Keratinocyte (primary cell): ENCODE data around the gene JMJD1C. TPM values are rescaled to one million over a fixed set of nuclear protein-coding genes. Genes with fewer than 3 reads are reported as not detected.

Source experiments
- DNase-seq: peaks from one replicate; pipeline ENCODE4 v3.0.0-alpha.2; 2011; ENCODE audit warnings: low read depth, missing footprints, low spot score
- FAIRE-seq: peaks from 2 replicates; lab custom pipeline; 2011; peaks lifted over from hg19 to GRCh38; lab: Jason Lieb, UNC
- H2AFZ ChIP-seq: 2 replicates; pipeline ENCODE4 v1.6.0; 2012; ENCODE audit warnings: low read length, control low read depth, inconsistent platforms; ENCODE audit not compliant: control insufficient read depth
- H3K27ac ChIP-seq: 2 replicates; pipeline ENCODE4 v1.5.1; 2011; ENCODE audit warnings: low read length; ENCODE audit not compliant: control insufficient read depth, insufficient read depth
- H3K27me3 ChIP-seq: 3 replicates; pipeline ENCODE4 v1.6.0; 2011; ENCODE audit warnings: low read length; ENCODE audit not compliant: control insufficient read depth, insufficient read depth; ENCODE audit errors: extremely low read depth
- H3K36me3 ChIP-seq, 2 experiments: 2 replicates in 1 of 2; 3 replicates in 1 of 2; pipeline ENCODE4 v1.5.1; 2011; ENCODE audit warnings: low read length in 2 of 2, mild to moderate bottlenecking in 1 of 2; ENCODE audit not compliant: control insufficient read depth in 2 of 2, insufficient read depth in 2 of 2; ENCODE audit errors: extremely low read depth in 1 of 2
- H3K4me1 ChIP-seq: 3 replicates; pipeline ENCODE4 v1.5.1; 2011; ENCODE audit warnings: low read length; ENCODE audit not compliant: control insufficient read depth, insufficient read depth; ENCODE audit errors: extremely low read depth
- H3K4me2 ChIP-seq: 3 replicates; pipeline ENCODE4 v1.6.0; 2011; ENCODE audit warnings: low read depth, low read length; ENCODE audit not compliant: control insufficient read depth, insufficient read depth; ENCODE audit errors: extremely low read depth
- H3K4me3 ChIP-seq, 3 experiments: fragments of 200-600 bp in 1 of 3; sonication (generic) in 1 of 3; 2 replicates in 2 of 3; 3 replicates in 1 of 3; pipeline ENCODE4 v1.5.1; 2011 to 2016; ENCODE audit warnings: low read length in 3 of 3, mild to moderate bottlenecking in 3 of 3, control low read depth in 2 of 3, inconsistent platforms in 1 of 3, low read depth in 1 of 3, mixed read lengths in 1 of 3, mixed run types in 1 of 3, moderate library complexity in 1 of 3; ENCODE audit not compliant: control insufficient read depth in 2 of 3, insufficient read depth in 2 of 3; ENCODE audit errors: extremely low read depth in 1 of 3
- H3K79me2 ChIP-seq: 2 replicates; pipeline ENCODE4 v1.6.0; 2012; ENCODE audit warnings: low read length; ENCODE audit not compliant: control insufficient read depth, insufficient read depth
- H3K9ac ChIP-seq: 3 replicates; pipeline ENCODE4 v1.6.0; 2011; ENCODE audit warnings: low read length; ENCODE audit not compliant: control insufficient read depth, insufficient read depth; ENCODE audit errors: extremely low read depth
- H3K9me1 ChIP-seq: 3 replicates; pipeline ENCODE4 v1.6.0; 2011; ENCODE audit warnings: low read length; ENCODE audit not compliant: control insufficient read depth, insufficient read depth; ENCODE audit errors: extremely low read depth
- H3K9me3 ChIP-seq: 2 replicates; pipeline ENCODE4 v1.5.1; 2012; ENCODE audit warnings: low read depth, low read length; ENCODE audit not compliant: control insufficient read depth
- H4K20me1 ChIP-seq: 3 replicates; pipeline ENCODE4 v1.6.0; 2011; ENCODE audit warnings: low read length; ENCODE audit not compliant: control insufficient read depth, insufficient read depth; ENCODE audit errors: extremely low read depth
- CTCF ChIP-seq, 3 experiments: IDR thresholded peaks in 1 of 3; conservative IDR thresholded peaks in 1 of 3; optimal IDR thresholded peaks in 1 of 3; 2 replicates in 2 of 3; 3 replicates in 1 of 3; pipeline versions ENCODE3 to v1.5.1; 2011; ENCODE audit warnings: low read length in 3 of 3, mild to moderate bottlenecking in 3 of 3, moderate library complexity in 2 of 3, control low read depth in 1 of 3, inconsistent platforms in 1 of 3; ENCODE audit not compliant: insufficient read depth in 2 of 3; ENCODE audit errors: extremely low read depth in 1 of 3
- EZH2 ChIP-seq: IDR thresholded peaks from one replicate; pipeline ENCODE4 v1.6.1; 2012; ENCODE audit warnings: inconsistent platforms, mild to moderate bottlenecking, low read length, moderate library complexity
- dilution Hi-C: fragments of 300-500 bp; cut with MboI; formaldehyde crosslinking; loops from one replicate; pipeline ENCODE4 v1.7.0; 2020; ENCODE audit warnings: low sequenced_read_pairs; ENCODE audit not compliant: extremely low pct_ligation_motif_present
- polyA plus RNA-seq, 5 experiments: library from polyadenylated mRNA; depleted of rRNA in 3 of 5; stranded (reverse) in 3 of 5; stranded (forward) in 1 of 5; unstranded in 1 of 5; fragments of >200 nt; gene quantifications; 1 replicate in 1 of 5; 2 replicates in 3 of 5; 3 replicates in 1 of 5; pipeline versions ENCODE4 v1.2.1 to v1.2.3, GENCODE V29; 2011 to 2012; ENCODE audit warnings: missing spikeins in 2 of 5, low read depth in 1 of 5, low replicate concordance in 1 of 5

The JMJD1C gene
- polyA plus RNA-seq, 1 donor (not counting 4 experiments of a cell fraction or from before 2014, with no cell fraction given), result 38.2 TPM

- Histone ChIP-seq H3K4me3 (no peak overlapping the region), H2AFZ (no peak overlapping the region), H3K9me3 (no peaks in the 10 kb centered on the region), H3K4me1 (no peaks in the 10 kb centered on the region), H3K27ac (no peak overlapping the region), H3K27me3 (no peaks in the 10 kb centered on the region), H3K36me3 (no peaks in the 10 kb centered on the region), H3K79me2 (no peaks in the 10 kb centered on the region), H3K4me2 (no peak overlapping the region), H4K20me1 (no peaks in the 10 kb centered on the region), H3K9me1 (no peaks in the 10 kb centered on the region), H3K9ac (no peak overlapping the region)
- DNase-seq, result no peak
- no peak for TF ChIP-seq EZH2
- TF ChIP-seq CTCF (optimal IDR thresholded peaks at IDR 0.05 in 1 of 3, IDR thresholded peaks at IDR 0.05 in 1 of 3, conservative IDR thresholded peaks at IDR 0.05 in 1 of 3; ENCODE audit: extremely low read depth in 1 of 3, insufficient read depth in 2 of 3, low read length in 3 of 3), result no peak
- dilution Hi-C loops, result no loop called here
- no peak for FAIRE-seq
Measured at GRCh38 chr10:63125459-63125858, 340.3 kb downstream of the JMJD1C start.

GRCh38 chr10:63123727-63124362, 341.9 kb downstream of the JMJD1C start:
- no peaks in the 10 kb centered on the region for H4K20me1 ChIP-seq
- dilution Hi-C loops, result no loop called here
- no peaks in the 10 kb centered on the region for H3K9me1 ChIP-seq
- H3K4me2 ChIP-seq, result no peak overlapping the region
- H2AFZ ChIP-seq, result no peak overlapping the region
- H3K27ac ChIP-seq, result no peak overlapping the region
- TF ChIP-seq EZH2, result no peak
- TF ChIP-seq CTCF (optimal IDR thresholded peaks at IDR 0.05 in 1 of 3, IDR thresholded peaks at IDR 0.05 in 1 of 3, conservative IDR thresholded peaks at IDR 0.05 in 1 of 3; ENCODE audit: extremely low read depth in 1 of 3, insufficient read depth in 2 of 3, low read length in 3 of 3), result no peak
- no peak overlapping the region for H3K9ac ChIP-seq
- no peak for DNase-seq
- no peaks in the 10 kb centered on the region for H3K4me1 ChIP-seq
- no peak for FAIRE-seq
- no peak overlapping the region for H3K4me3 ChIP-seq
- H3K79me2 ChIP-seq, result no peaks in the 10 kb centered on the region
- no peaks in the 10 kb centered on the region for H3K9me3 ChIP-seq
- no peaks in the 10 kb centered on the region for H3K36me3 ChIP-seq
- H3K27me3 ChIP-seq, result no peaks in the 10 kb centered on the region
